Measurements from ENCODE around the gene HIPK2. TPM values are rescaled to one million over a fixed set of nuclear protein-coding genes. Genes with fewer than 3 reads are reported as not detected.
"Not testable (repeated sequence)": the region's sequence is repeated elsewhere in the genome, so short reads cannot be mapped to it uniquely, and the experiment has no call there.

The HIPK2 gene
- total and polyA plus RNA-seq, 2 experiments from 2014 or later: 23.2 to 47.0 TPM

GRCh38 chr7:139559364-139560105, 218.3 kb downstream of the HIPK2 start:
- no peak for DNase-seq (ENCODE audit: low read depth in 1 of 2, low spot score in 1 of 2)
- Histone ChIP-seq H3K36me3 (no peaks in the 10 kb centered on the region), H3K27ac (no peak overlapping the region), H3K9me3 (ENCODE audit: low read depth) (no peaks in the 10 kb centered on the region), H3K4me3 (no peak overlapping the region), H3K27me3 (no peaks in the 10 kb centered on the region), H3K4me1 (ENCODE audit: low read depth) (no peaks in the 10 kb centered on the region)
- TF ChIP-seq CTCF (IDR thresholded peaks at IDR 0.05; ENCODE audit: low read depth, low read length): no peak

- Histone ChIP-seq H3K4me3 (no peak overlapping the region), H3K27ac (no peak overlapping the region), H3K9me3 (ENCODE audit: low read depth) (no peaks in the 10 kb centered on the region), H3K27me3 (no peaks in the 10 kb centered on the region), H3K4me1 (ENCODE audit: low read depth) (no peaks in the 10 kb centered on the region), H3K36me3 (no peaks in the 10 kb centered on the region)
- no peak for DNase-seq (ENCODE audit: low read depth in 1 of 2, low spot score in 1 of 2)
- no peak for TF ChIP-seq CTCF (IDR thresholded peaks at IDR 0.05; ENCODE audit: low read depth, low read length)
Measured at GRCh38 chr7:139557857-139558581, 219.8 kb downstream of the HIPK2 start.

- H3K9me3 ChIP-seq (ENCODE audit: low read depth); H3K27me3 ChIP-seq; H3K27ac ChIP-seq; H3K4me1 ChIP-seq (ENCODE audit: low read depth); H3K4me3 ChIP-seq; DNase-seq (ENCODE audit: low read depth in 1 of 2, low spot score in 1 of 2); H3K36me3 ChIP-seq: not testable (repeated sequence)
Measured at GRCh38 chr7:139553991-139554700, 223.7 kb downstream of the HIPK2 start.

DNA sequence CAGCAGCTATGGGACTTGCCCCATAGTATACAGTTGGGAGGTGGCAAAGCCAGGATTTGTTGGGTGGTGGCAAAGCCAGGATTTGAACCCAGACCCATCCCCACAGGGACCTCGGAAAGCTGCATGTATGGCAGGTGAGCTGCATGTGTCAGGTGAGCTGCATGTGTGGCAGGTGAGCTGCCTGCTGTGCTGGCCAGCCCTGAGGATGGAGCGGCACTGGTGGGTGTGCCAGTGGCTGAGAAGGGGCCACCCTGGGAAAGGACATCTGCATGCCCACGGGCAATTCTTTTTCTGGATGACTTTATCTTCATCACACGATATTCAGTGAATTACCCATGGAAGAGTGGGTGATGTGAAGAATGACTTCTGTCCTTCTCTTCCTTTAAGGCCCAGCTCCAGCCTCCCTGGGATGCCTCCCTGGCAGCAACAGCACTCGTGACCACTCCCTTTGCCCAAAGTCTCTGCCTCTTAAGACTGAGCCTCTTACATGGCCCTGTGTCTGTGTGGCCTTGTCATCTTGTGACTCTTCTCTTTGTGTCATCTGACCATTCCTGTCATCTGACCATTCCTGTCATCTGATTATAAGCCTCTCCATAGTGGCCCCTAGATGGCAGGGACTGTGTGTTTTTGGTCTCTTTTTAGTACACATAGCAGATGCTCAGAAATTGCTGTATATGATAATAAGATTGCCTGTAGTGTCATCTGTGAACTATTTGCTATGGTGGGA, 229.3 kb downstream of the HIPK2 start:
- Histone ChIP-seq H3K4me1 (ENCODE audit: low read depth) (no peaks in the 10 kb centered on the region), H3K4me3 (no peak overlapping the region), H3K27ac (no peak overlapping the region), H3K9me3 (ENCODE audit: low read depth) (no peaks in the 10 kb centered on the region), H3K36me3 (no peaks in the 10 kb centered on the region), H3K27me3 (no peaks in the 10 kb centered on the region)
- no peak for DNase-seq (ENCODE audit: low read depth in 1 of 2, low spot score in 1 of 2)
- no peak for TF ChIP-seq CTCF (IDR thresholded peaks at IDR 0.05; ENCODE audit: low read depth, low read length)

DNA sequence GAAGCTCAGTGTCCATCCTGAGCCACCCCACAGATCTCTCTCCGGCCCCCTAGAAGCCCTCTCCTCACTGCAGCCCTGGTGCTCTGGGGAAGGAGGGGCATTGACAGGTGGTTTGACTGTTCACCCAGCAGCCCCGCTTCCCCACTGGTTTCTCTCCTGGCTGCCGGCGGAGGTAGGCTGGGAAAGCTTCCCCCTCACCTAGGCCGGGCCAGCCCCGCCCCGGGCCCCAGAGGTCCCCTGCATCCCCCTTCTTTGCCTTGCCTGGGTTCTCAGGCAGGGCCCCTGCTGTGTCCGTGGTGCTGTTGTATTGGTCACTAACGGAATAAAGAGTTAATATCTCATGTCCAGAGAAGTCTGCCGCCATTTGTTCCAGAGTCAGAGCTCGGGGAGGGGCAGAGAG, 233.2 kb downstream of the HIPK2 start:
- Histone ChIP-seq H3K36me3 (no peaks in the 10 kb centered on the region), H3K27ac (no peak overlapping the region)
- no peak for DNase-seq (ENCODE audit: low read depth in 1 of 2, low spot score in 1 of 2)

More for the DNA sequence above, 233.2 kb downstream of the HIPK2 start:
- H3K9me3 ChIP-seq (ENCODE audit: low read depth): no peaks in the 10 kb centered on the region
- no peaks in the 10 kb centered on the region for H3K4me1 ChIP-seq (ENCODE audit: low read depth)
- no peak for TF ChIP-seq CTCF (IDR thresholded peaks at IDR 0.05; ENCODE audit: low read depth, low read length)
- H3K27me3 ChIP-seq: no peaks in the 10 kb centered on the region
- H3K4me3 ChIP-seq: no peak overlapping the region
